ENCODE data around the gene LRP2.
"Not testable (repeated sequence)": the region's sequence is repeated elsewhere in the genome, so short reads cannot be mapped to it uniquely, and the experiment has no call there.

LRP2 gene

GRCh38 chr2:169362118-169362893, at the start of gene LRP2:
TSS of gene LRP2 (minus strand) at chr2:169362534. CDS start at chr2:169362399, 135 bp downstream.
- DNase-seq, result no peak
- Histone ChIP-seq H3K27me3 (replicated peaks) (peaks cover 39% of the 10 kb centered on the region), H3K27ac (no peak within 1 kb of the TSS), H3K4me3 (ENCODE audit: low read depth, low read length) (peak within 1 kb of the TSS; percentile 55), H3K36me3 (replicated peaks) (no peaks in the 10 kb centered on the region)
- TF ChIP-seq CTCF (IDR thresholded peaks at IDR 0.05; ENCODE audit: low read depth, low read length, missing control alignments), result peak; percentile 9
- in situ Hi-C loops (cut with HindIII; ENCODE audit: low pct_ligation_motif_present, low sequenced_read_pairs), result no loop called here

- in situ Hi-C loops (cut with HindIII; ENCODE audit: low pct_ligation_motif_present, low sequenced_read_pairs), result no loop called here
- no peak for TF ChIP-seq CTCF (IDR thresholded peaks at IDR 0.05; ENCODE audit: low read depth, low read length, missing control alignments)
- no peak overlapping the region for H3K4me3 ChIP-seq (ENCODE audit: low read depth, low read length)
- no peak for DNase-seq
- H3K36me3 ChIP-seq (replicated peaks), result no peaks in the 10 kb centered on the region
- H3K27me3 ChIP-seq (replicated peaks), result no peaks in the 10 kb centered on the region
- H3K27ac ChIP-seq, result no peak overlapping the region
Measured at GRCh38 chr2:169406891-169407290, 44.6 kb upstream of the LRP2 start.

GRCh38 chr2:169399491-169399890, 37.2 kb upstream of the LRP2 start:
- DNase-seq; H3K4me3 ChIP-seq (ENCODE audit: low read depth, low read length); in situ Hi-C loops (cut with HindIII; ENCODE audit: low pct_ligation_motif_present, low sequenced_read_pairs); H3K27me3 ChIP-seq (replicated peaks); H3K36me3 ChIP-seq (replicated peaks); H3K27ac ChIP-seq: not testable (repeated sequence)

- no peaks in the 10 kb centered on the region for H3K27me3 ChIP-seq (replicated peaks)
- peak; percentile 12 for TF ChIP-seq CTCF (IDR thresholded peaks at IDR 0.05; ENCODE audit: low read depth, low read length, missing control alignments)
- no peak overlapping the region for H3K27ac ChIP-seq
- no peak for DNase-seq
- in situ Hi-C loops (cut with HindIII; ENCODE audit: low pct_ligation_motif_present, low sequenced_read_pairs), result no loop called here
- H3K4me3 ChIP-seq (ENCODE audit: low read depth, low read length), result no peak overlapping the region
- no peaks in the 10 kb centered on the region for H3K36me3 ChIP-seq (replicated peaks)
Measured at GRCh38 chr2:169397697-169398096, 35.4 kb upstream of the LRP2 start.

GRCh38 chr2:169395821-169396374, 33.6 kb upstream of the LRP2 start:
- Histone ChIP-seq H3K36me3 (replicated peaks) (no peaks in the 10 kb centered on the region), H3K27ac (no peak overlapping the region), H3K4me3 (ENCODE audit: low read depth, low read length) (no peak overlapping the region), H3K27me3 (replicated peaks) (no peaks in the 10 kb centered on the region)
- DNase-seq, result no peak
- no peak for TF ChIP-seq CTCF (IDR thresholded peaks at IDR 0.05; ENCODE audit: low read depth, low read length, missing control alignments)
- in situ Hi-C loops (cut with HindIII; ENCODE audit: low pct_ligation_motif_present, low sequenced_read_pairs), result no loop called here

GRCh38 chr2:169393068-169393590, 30.8 kb upstream of the LRP2 start:
- in situ Hi-C loops (cut with HindIII; ENCODE audit: low pct_ligation_motif_present, low sequenced_read_pairs), result no loop called here
- no peaks in the 10 kb centered on the region for H3K27me3 ChIP-seq (replicated peaks)

More at GRCh38 chr2:169393068-169393590, 30.8 kb upstream of the LRP2 start:
- no peak for DNase-seq
- TF ChIP-seq CTCF (IDR thresholded peaks at IDR 0.05; ENCODE audit: low read depth, low read length, missing control alignments), result no peak
- H3K27ac ChIP-seq, result no peak overlapping the region
- no peaks in the 10 kb centered on the region for H3K36me3 ChIP-seq (replicated peaks)
- no peak overlapping the region for H3K4me3 ChIP-seq (ENCODE audit: low read depth, low read length)
